ENCODE data around the gene IL17REL. TPM values are rescaled to one million over a fixed set of nuclear protein-coding genes. Genes with fewer than 3 reads are reported as not detected.

Gene IL17REL
- total and polyA plus RNA-seq, 2 of the 13 experiments (the other 11 are each of a cell fraction or from before 2014, with no cell fraction given): not detected

DNA sequence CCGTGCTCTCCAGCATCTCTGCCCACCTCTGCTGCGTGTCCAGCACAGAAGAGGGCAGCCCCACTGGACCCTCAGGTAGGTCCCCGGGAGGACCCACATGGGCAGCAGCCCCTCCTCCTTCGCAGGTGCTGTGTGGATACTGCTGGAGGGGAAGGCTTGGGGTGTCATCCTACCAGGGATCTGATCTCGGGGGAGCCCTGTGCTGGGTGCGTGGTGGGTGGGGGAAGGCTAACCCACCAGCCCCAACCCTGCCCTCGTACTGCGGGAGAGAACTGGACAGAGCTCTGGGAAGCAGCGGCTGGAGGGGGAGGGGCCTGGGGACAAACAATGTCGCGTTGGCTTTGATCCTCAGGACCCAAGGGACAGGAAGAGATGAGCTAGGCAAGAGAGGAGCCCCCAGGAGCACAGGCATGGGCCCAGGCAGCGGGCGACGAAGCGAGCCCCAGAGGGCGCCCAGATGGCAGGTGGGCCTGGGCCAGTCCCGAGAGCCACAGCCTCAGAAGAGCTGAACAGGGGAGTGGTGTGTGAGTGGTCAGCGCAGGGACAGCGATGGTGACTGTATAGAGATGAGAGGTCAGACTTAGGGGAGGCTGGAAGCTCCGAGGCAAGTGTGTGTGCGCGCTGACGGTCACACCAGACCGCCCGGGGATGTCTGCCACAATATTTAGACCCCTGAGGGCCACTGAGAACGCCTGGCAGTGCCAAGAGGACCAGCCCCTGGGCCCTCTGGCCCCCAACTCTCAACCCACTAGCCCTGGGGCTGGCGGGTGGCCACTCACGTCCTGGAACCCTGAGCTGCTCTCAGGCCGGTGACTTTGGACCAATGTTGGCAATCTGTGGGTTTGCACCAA lies 53.4 kb downstream of the IL17REL start (continued):
- TF ChIP-seq ZNF350 (CRISPR knock-in tag; IDR thresholded peaks at IDR 0.05; ENCODE audit: borderline replicate concordance, low read depth) (peak; percentile 56; the same call in 1 of the 2 replicates), NR2F6 (IDR thresholded peaks at IDR 0.05) (peak; percentile 38), NR2F6 (CRISPR knock-in tag; IDR thresholded peaks at IDR 0.05) (peak; percentile 58; the same call in 1 of the 2 replicates), RARA (CRISPR knock-in tag; IDR thresholded peaks at IDR 0.05) (peak; percentile 69), ELF3 (CRISPR knock-in tag; IDR thresholded peaks at IDR 0.05) (0 out of 2 replicates have a peak, but pooled peaks have one; percentile 39), KDM2A (CRISPR knock-in tag; IDR thresholded peaks at IDR 0.05; ENCODE audit: borderline replicate concordance, low read depth) (peak; percentile 36), ZNF614 (CRISPR knock-in tag; IDR thresholded peaks at IDR 0.05; ENCODE audit: borderline replicate concordance) (0 out of 2 replicates have a peak, but pooled peaks have one; percentile 15), MIER3 (CRISPR knock-in tag; IDR thresholded peaks at IDR 0.05; ENCODE audit: borderline replicate concordance) (no peak; the same call in 1 of the 2 replicates), YY1 (IDR thresholded peaks at IDR 0.05; ENCODE audit: insufficient read depth, insufficient replicate concordance, low read depth, low read length) (peak; percentile 17), SOX13 (IDR thresholded peaks at IDR 0.05) (no peak), SOX13 (CRISPR knock-in tag; conservative IDR thresholded peaks at IDR 0.05 in 1 of 2, IDR thresholded peaks at IDR 0.05 in 1 of 2) (peak in 1 of 2 experiments; percentile 77; a peak in 2 of 4 replicates), HOXA3 (CRISPR knock-in tag; IDR thresholded peaks at IDR 0.05) (0 out of 2 replicates have a peak, but pooled peaks have one; percentile 31), SP2 (CRISPR knock-in tag; IDR thresholded peaks at IDR 0.05) (peak; percentile 11; the same call in 1 of the 2 replicates), ZNF792 (CRISPR knock-in tag; IDR thresholded peaks at IDR 0.05) (peak; percentile 92), ZNF724P (CRISPR knock-in tag; IDR thresholded peaks at IDR 0.05; ENCODE audit: borderline replicate concordance) (peak; percentile 84; the same call in 1 of the 2 replicates), ZFY (CRISPR knock-in tag; IDR thresholded peaks at IDR 0.05) (peak; percentile 62; the same call in 1 of the 2 replicates), ZFP37 (CRISPR knock-in tag; IDR thresholded peaks at IDR 0.05; ENCODE audit: borderline replicate concordance) (0 out of 2 replicates have a peak, but pooled peaks have one; percentile 63), ZFYVE20 (CRISPR knock-in tag; IDR thresholded peaks at IDR 0.05; ENCODE audit: borderline replicate concordance, low read depth) (0 out of 2 replicates have a peak, but pooled peaks have one; percentile 26)
- TF ChIP-seq, protein P1, sequence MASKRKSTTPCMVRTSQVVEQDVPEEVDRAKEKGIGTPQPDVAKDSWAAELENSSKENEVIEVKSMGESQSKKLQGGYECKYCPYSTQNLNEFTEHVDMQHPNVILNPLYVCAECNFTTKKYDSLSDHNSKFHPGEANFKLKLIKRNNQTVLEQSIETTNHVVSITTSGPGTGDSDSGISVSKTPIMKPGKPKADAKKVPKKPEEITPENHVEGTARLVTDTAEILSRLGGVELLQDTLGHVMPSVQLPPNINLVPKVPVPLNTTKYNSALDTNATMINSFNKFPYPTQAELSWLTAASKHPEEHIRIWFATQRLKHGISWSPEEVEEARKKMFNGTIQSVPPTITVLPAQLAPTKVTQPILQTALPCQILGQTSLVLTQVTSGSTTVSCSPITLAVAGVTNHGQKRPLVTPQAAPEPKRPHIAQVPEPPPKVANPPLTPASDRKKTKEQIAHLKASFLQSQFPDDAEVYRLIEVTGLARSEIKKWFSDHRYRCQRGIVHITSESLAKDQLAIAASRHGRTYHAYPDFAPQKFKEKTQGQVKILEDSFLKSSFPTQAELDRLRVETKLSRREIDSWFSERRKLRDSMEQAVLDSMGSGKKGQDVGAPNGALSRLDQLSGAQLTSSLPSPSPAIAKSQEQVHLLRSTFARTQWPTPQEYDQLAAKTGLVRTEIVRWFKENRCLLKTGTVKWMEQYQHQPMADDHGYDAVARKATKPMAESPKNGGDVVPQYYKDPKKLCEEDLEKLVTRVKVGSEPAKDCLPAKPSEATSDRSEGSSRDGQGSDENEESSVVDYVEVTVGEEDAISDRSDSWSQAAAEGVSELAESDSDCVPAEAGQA (IDR thresholded peaks at IDR 0.05; ENCODE audit: low read depth): no peak
- TF ChIP-seq, protein P1 (CRISPR knock-in tag; IDR thresholded peaks at IDR 0.05; ENCODE audit: borderline replicate concordance): no peak
- TF ChIP-seq, protein P2, sequence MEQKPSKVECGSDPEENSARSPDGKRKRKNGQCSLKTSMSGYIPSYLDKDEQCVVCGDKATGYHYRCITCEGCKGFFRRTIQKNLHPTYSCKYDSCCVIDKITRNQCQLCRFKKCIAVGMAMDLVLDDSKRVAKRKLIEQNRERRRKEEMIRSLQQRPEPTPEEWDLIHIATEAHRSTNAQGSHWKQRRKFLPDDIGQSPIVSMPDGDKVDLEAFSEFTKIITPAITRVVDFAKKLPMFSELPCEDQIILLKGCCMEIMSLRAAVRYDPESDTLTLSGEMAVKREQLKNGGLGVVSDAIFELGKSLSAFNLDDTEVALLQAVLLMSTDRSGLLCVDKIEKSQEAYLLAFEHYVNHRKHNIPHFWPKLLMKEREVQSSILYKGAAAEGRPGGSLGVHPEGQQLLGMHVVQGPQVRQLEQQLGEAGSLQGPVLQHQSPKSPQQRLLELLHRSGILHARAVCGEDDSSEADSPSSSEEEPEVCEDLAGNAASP (CRISPR knock-in tag; IDR thresholded peaks at IDR 0.05; ENCODE audit: borderline replicate concordance): 0 out of 2 replicates have a peak, but pooled peaks have one; percentile 27

All from HepG2 (cell line).